A549 (cell line): Measurements from ENCODE around the gene CHMP4A. TPM values are rescaled to one million over a fixed set of nuclear protein-coding genes. Genes with fewer than 3 reads are reported as not detected.

Experiments
- ATAC-seq, 2 experiments: fragments of 200-7000 bp in 1 of 2; fragments of >200 bp in 1 of 2; cut with Nextera tagmentation in 1 of 2; cut with Tn5 transposase in 1 of 2; 3 replicates each; pipeline versions ENCODE4 v1.8.0 to v1.9.1; 2018 to 2020; ENCODE audit warnings: mild to moderate bottlenecking in 1 of 2, moderate library complexity in 1 of 2
- CTCF ChIA-PET: fragments of 300-600 bp; sonication (Branson Sonifier 250); formaldehyde crosslinking; extraction: SDS; loops from one replicate; lab custom pipeline; 2021; ENCODE audit warnings: antibody characterized with exemption, inconsistent platforms; lab: Yijun Ruan, JAX
- POLR2A ChIA-PET: fragments of 350-600 bp; formaldehyde crosslinking; extraction: SDS; loops from one replicate; lab custom pipeline; 2021; ENCODE audit warnings: antibody characterized with exemption, inconsistent platforms; lab: Yijun Ruan, JAX
- DNase-seq, 2 experiments: peaks; one replicate each; pipeline versions ENCODE4 v3.0.0 to v3.0.0-alpha.2; 2011 to 2016; ENCODE audit warnings: low read depth in 1 of 2, low spot score in 1 of 2
- FAIRE-seq: peaks from 2 replicates; lab custom pipeline; 2011; peaks lifted over from hg19 to GRCh38; lab: Jason Lieb, UNC
- H3K27ac ChIP-seq, 2 experiments: fragments of >200 bp; sonication (Bioruptor Twin); formaldehyde crosslinking; 3 replicates each; pipeline ENCODE4 v1.5.1; 2016 to 2017
- H3K4me1 ChIP-seq: fragments of >200 bp; sonication (Bioruptor Twin); formaldehyde crosslinking; 3 replicates; pipeline ENCODE4 v1.6.1; 2016
- H3K4me2 ChIP-seq: fragments of >200 bp; sonication (Bioruptor Twin); formaldehyde crosslinking; 3 replicates; pipeline ENCODE4 v1.6.1; 2016
- H3K4me3 ChIP-seq: fragments of >200 bp; sonication (Bioruptor Twin); formaldehyde crosslinking; 3 replicates; pipeline ENCODE4 v1.5.1; 2016
- H3K9me3 ChIP-seq: fragments of >200 bp; sonication (Bioruptor Twin); formaldehyde crosslinking; 3 replicates; pipeline ENCODE4 v1.6.1; 2016
- BCL3 ChIP-seq: fragments of >200 bp; sonication (Bioruptor Twin); formaldehyde crosslinking; IDR thresholded peaks from 3 replicates; pipeline ENCODE4 v1.6.1; 2016
- BHLHE40 ChIP-seq: IDR thresholded peaks from 2 replicates; pipeline ENCODE4 v1.6.1; 2012; ENCODE audit warnings: low read depth, low read length, inconsistent platforms
- CBX8 ChIP-seq: fragments of 200-600 bp; sonication (generic); IDR thresholded peaks from 2 replicates; pipeline ENCODE4 v1.6.1; 2016
- CEBPB ChIP-seq, 2 experiments: fragments of >200 bp in 1 of 2; sonication (Bioruptor Twin) in 1 of 2; formaldehyde crosslinking in 1 of 2; IDR thresholded peaks; 2 replicates each; pipeline ENCODE4 v1.6.1; 2012 to 2016
- FOSB ChIP-seq: fragments of 250-450 bp; sonication (Bioruptor Pico); IDR thresholded peaks from 2 replicates; pipeline ENCODE4 v1.5.0; 2020; ENCODE audit warnings: mild to moderate bottlenecking, moderate library complexity
- FOSL2 ChIP-seq, 2 experiments: fragments of 450-650 bp in 1 of 2; fragments of >200 bp in 1 of 2; sonication (Bioruptor Twin) in 1 of 2; formaldehyde crosslinking; IDR thresholded peaks; 2 replicates each; pipeline versions ENCODE4 v1.5.0 to v1.6.1; 2016 to 2020; ENCODE audit warnings: mild to moderate bottlenecking in 1 of 2, moderate library complexity in 1 of 2
- GATA3 ChIP-seq: IDR thresholded peaks from 2 replicates; pipeline ENCODE4 v1.6.1; 2012; ENCODE audit warnings: borderline replicate concordance
- HEYL ChIP-seq: fragments of 250-450 bp; sonication (Bioruptor Pico); IDR thresholded peaks from 2 replicates; pipeline ENCODE4 v1.8.0; 2021; ENCODE audit warnings: mild to moderate bottlenecking, moderate library complexity
- HOXA7 ChIP-seq: fragments of 250-450 bp; sonication (Bioruptor Pico); IDR thresholded peaks from 2 replicates; pipeline ENCODE4 v1.5.0; 2020; ENCODE audit warnings: mild to moderate bottlenecking, moderate library complexity
- JUN ChIP-seq, 2 experiments: fragments of >200 bp; sonication (Bioruptor Twin); formaldehyde crosslinking; IDR thresholded peaks; 2 replicates in 1 of 2; 3 replicates in 1 of 2; pipeline ENCODE4 v1.6.1; 2016 to 2017
- JUNB ChIP-seq: fragments of >200 bp; sonication (Bioruptor Twin); formaldehyde crosslinking; IDR thresholded peaks from 2 replicates; pipeline ENCODE4 v1.6.1; 2016
- KDM1A ChIP-seq: fragments of 200-600 bp; sonication (generic); IDR thresholded peaks from 2 replicates; pipeline ENCODE4 v1.6.1; 2016; ENCODE audit warnings: low read depth, mild to moderate bottlenecking
- KDM5A ChIP-seq: fragments of 200-600 bp; sonication (generic); IDR thresholded peaks from 2 replicates; pipeline ENCODE4 v1.6.1; 2016; ENCODE audit warnings: antibody characterized with exemption, mild to moderate bottlenecking
- MAFK ChIP-seq: fragments of 450-650 bp; IDR thresholded peaks from 2 replicates; pipeline ENCODE4 v1.6.1; 2014; ENCODE audit not compliant: partially characterized antibody
- MAZ ChIP-seq: fragments of 150-350 bp; IDR thresholded peaks from 2 replicates; pipeline ENCODE4 v1.6.1; 2014; ENCODE audit warnings: antibody characterized with exemption, low read depth, low read length, borderline replicate concordance
- MYC ChIP-seq: IDR thresholded peaks from 2 replicates; pipeline ENCODE4 v1.6.1; 2012; ENCODE audit warnings: mild to moderate bottlenecking, inconsistent platforms, low read length, improper control_type of control experiment, borderline replicate concordance
- NFE2L2 ChIP-seq: fragments of 150-350 bp; conservative IDR thresholded peaks from 2 replicates; pipeline ENCODE4 v1.6.1; 2014; ENCODE audit warnings: low read length
- PBX3 ChIP-seq: IDR thresholded peaks from 2 replicates; pipeline ENCODE4 v1.6.1; 2012
- PHF8 ChIP-seq: fragments of 200-600 bp; sonication (generic); IDR thresholded peaks from 2 replicates; pipeline ENCODE4 v1.6.1; 2016; ENCODE audit warnings: low read depth, mild to moderate bottlenecking, antibody characterized with exemption, moderate library complexity, borderline replicate concordance
- POLR2A ChIP-seq: IDR thresholded peaks from 2 replicates; pipeline ENCODE4 v1.6.1; 2012; ENCODE audit warnings: mild to moderate bottlenecking, low read length
- RCOR1 ChIP-seq: fragments of 150-350 bp; IDR thresholded peaks from 2 replicates; pipeline ENCODE4 v1.6.1; 2014; ENCODE audit warnings: antibody characterized with exemption, low read length, low read depth
- REST ChIP-seq: fragments of 200-600 bp; sonication (generic); IDR thresholded peaks from 2 replicates; pipeline ENCODE4 v1.6.1; 2016; ENCODE audit warnings: antibody characterized with exemption, mild to moderate bottlenecking, moderate library complexity
- RFX5 ChIP-seq: fragments of 450-650 bp; IDR thresholded peaks from 2 replicates; pipeline ENCODE4 v1.7.1; 2014; ENCODE audit warnings: antibody characterized with exemption, mild to moderate bottlenecking, moderate library complexity
- TFCP2L1 ChIP-seq: fragments of 250-450 bp; sonication (Bioruptor Pico); IDR thresholded peaks from 2 replicates; pipeline ENCODE4 v1.5.0; 2021; ENCODE audit warnings: mild to moderate bottlenecking
- TP53 ChIP-seq: fragments of 250-450 bp; sonication (Bioruptor Pico); IDR thresholded peaks from 2 replicates; pipeline ENCODE4 v1.5.0; 2021; ENCODE audit warnings: mild to moderate bottlenecking, moderate library complexity
- USF2 ChIP-seq: fragments of 450-650 bp; IDR thresholded peaks from 2 replicates; pipeline ENCODE4 v1.6.1; 2014; ENCODE audit warnings: antibody characterized with exemption
- WGBS: methylation state at CpG from one replicate; pipeline ENCODE4 v1.1.6; 2017; ENCODE audit errors: missing lambda C conversion rate; 5-methylcytosine and 5-hydroxymethylcytosine counted together
- polyA minus RNA-seq: library from RNA; depleted of rRNA, polyadenylated mRNA; stranded (reverse); fragments of >200 nt; gene quantifications from 2 replicates; pipeline ENCODE4 v1.2.3, GENCODE V29; 2011; rRNA and poly(A)+ RNA removed
- polyA plus RNA-seq, 4 experiments: library from polyadenylated mRNA; depleted of rRNA in 3 of 4; stranded (reverse); fragments of >200 nt; fragmentation: RNase III in 1 of 4; extraction: RNeasy Plus Mini Kit Qiagen cat#74134 plus additional on column Dnase treatment in 1 of 4; gene quantifications; 2 replicates in 3 of 4; 3 replicates in 1 of 4; pipeline ENCODE4 v1.2.3, GENCODE V29; 2011 to 2017
- TF ChIP-seq, protein P1 (sequence below): fragments of 250-450 bp; sonication (Bioruptor Pico); IDR thresholded peaks from 2 replicates; pipeline ENCODE4 v1.5.0; 2020; ENCODE audit warnings: low read depth, mild to moderate bottlenecking, moderate library complexity
- TF ChIP-seq, protein P2 (sequence below): fragments of 250-450 bp; sonication (Bioruptor Pico); IDR thresholded peaks from 2 replicates; pipeline ENCODE4 v1.5.0; 2021; ENCODE audit warnings: mild to moderate bottlenecking, moderate library complexity, borderline replicate concordance

The CHMP4A gene
- polyA plus RNA-seq (2011; rRNA removed) (74.9 and 102 TPM in 2 replicates), polyA plus RNA-seq (2017; fragmentation: RNase III; extraction: RNeasy Plus Mini Kit Qiagen cat#74134 plus additional on column Dnase treatment) (112 to 124 TPM (median 117 TPM) in 3 replicates), polyA minus RNA-seq (16.7 and 37.6 TPM in 2 replicates)
- polyA plus RNA-seq (2012; cell fraction: cytosol; rRNA removed) = 67.2 and 98.1 TPM in 2 replicates
- polyA plus RNA-seq (2012; cell fraction: nucleus; rRNA removed) = 13.2 and 24.6 TPM in 2 replicates

DNA sequence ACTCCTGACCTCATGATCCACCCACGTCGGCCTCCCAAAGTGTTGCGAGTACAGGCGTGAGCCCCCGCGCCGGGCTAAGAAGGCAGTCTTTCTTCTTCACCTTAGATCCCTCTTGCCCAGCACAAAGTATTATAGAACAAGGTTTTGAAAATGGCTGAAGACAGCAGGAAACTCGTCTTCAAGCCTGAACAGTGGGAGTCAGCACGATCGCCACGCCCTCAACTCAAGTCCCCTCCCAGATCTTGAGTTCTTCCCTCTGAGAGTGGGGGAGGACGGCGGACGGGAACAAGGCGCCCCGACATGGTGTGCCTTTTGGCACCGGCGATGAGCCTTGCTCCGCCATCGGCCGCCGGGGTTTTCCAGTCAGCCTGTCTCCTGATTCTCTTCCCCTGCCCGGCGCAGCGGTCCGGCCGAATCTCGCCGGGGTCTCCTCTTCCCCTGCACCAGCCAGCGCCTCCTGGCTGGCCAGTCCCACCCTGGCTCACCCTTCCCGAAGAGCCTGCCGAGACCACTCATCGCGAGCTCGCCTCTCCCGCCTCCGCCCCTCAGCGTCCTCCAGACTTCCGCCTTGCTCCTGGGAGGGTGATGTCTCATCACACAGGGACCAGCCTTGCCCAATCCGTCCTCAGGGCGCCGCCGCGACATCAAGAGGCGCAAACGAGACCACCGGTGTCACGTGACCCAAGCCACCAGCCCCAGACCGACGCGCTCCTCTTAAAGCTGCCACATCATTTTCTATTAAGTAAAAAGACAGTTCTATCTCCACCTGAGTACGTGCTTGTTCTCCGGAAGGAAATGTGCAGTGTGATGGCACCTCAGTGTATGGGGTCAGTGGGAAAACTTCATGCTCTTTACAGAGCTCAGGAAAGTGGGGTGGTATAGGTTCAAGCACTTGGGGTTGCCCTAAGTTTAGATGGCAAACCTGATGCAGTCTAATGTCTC lies at the start of gene CHMP4A:
Gene CHMP4A (minus strand): TSS at position 565 of the 942 bp plus-strand sequence. CDS start 49 bp downstream, at position 516.
- peak within 1 kb of the TSS; percentile 72 for H3K4me2 ChIP-seq
- TF ChIP-seq, protein P1, sequence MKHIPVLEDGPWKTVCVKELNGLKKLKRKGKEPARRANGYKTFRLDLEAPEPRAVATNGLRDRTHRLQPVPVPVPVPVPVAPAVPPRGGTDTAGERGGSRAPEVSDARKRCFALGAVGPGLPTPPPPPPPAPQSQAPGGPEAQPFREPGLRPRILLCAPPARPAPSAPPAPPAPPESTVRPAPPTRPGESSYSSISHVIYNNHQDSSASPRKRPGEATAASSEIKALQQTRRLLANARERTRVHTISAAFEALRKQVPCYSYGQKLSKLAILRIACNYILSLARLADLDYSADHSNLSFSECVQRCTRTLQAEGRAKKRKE (CRISPR knock-in tag) = no peak
- TF ChIP-seq KDM5A (peak; percentile 31), POLR2A (peak; percentile 88), RCOR1 (no peak), NFE2L2 (no peak; the same call in 1 of the 2 replicates), MAZ (no peak), GATA3 (peak; percentile 36; the same call in 1 of the 2 replicates), RFX5 (peak; percentile 57; the same call in 1 of the 2 replicates), FOSB (CRISPR knock-in tag) (0 out of 2 replicates have a peak, but pooled peaks have one; percentile 42), PHF8 (peak; percentile 92; the same call in 1 of the 2 replicates), JUN (IDR thresholded peaks at IDR 0.05) (peak; percentile 84 to 97), FOSL2 (IDR thresholded peaks at IDR 0.05) (no peak), FOSL2 (CRISPR knock-in tag; IDR thresholded peaks at IDR 0.05) (peak; percentile 68), PBX3 (no peak), MYC (peak; percentile 13; the same call in 1 of the 2 replicates), HEYL (CRISPR knock-in tag) (no peak), KDM1A (no peak), JUNB (no peak), REST (peak; percentile 78), HOXA7 (CRISPR knock-in tag) (no peak), BHLHE40 (peak; percentile 57; the same call in 1 of the 2 replicates), TP53 (CRISPR knock-in tag) (peak; percentile 66; the same call in 1 of the 2 replicates), CEBPB (IDR thresholded peaks at IDR 0.05) (peak in 1 of 2 experiments; percentile 45; a peak in 1 of 4 replicates), BCL3 (peak; percentile 96), TFCP2L1 (CRISPR knock-in tag) (peak; percentile 78), USF2 (peak; percentile 98), MAFK (peak; percentile 33), CBX8 (no peak)
- TF ChIP-seq, protein P2, sequence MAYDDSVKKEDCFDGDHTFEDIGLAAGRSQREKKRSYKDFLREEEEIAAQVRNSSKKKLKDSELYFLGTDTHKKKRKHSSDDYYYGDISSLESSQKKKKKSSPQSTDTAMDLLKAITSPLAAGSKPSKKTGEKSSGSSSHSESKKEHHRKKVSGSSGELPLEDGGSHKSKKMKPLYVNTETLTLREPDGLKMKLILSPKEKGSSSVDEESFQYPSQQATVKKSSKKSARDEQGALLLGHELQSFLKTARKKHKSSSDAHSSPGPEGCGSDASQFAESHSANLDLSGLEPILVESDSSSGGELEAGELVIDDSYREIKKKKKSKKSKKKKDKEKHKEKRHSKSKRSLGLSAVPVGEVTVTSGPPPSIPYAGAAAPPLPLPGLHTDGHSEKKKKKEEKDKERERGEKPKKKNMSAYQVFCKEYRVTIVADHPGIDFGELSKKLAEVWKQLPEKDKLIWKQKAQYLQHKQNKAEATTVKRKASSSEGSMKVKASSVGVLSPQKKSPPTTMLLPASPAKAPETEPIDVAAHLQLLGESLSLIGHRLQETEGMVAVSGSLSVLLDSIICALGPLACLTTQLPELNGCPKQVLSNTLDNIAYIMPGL (CRISPR knock-in tag) = no peak

More for the DNA sequence above, at the start of gene CHMP4A:
- POLR2A ChIA-PET = interaction anchor here (0.6 to 3.6 kb wide), 12 partner anchors 9 to 218 kb away, joined by 3 to 36 read pairs (median 4); partner anchors contain the start of genes DHRS1, EMC9, IPO4 and NOP9
- ATAC-seq = peak; percentile 91 to 94
- H3K4me3 ChIP-seq = peak within 1 kb of the TSS; percentile 57
- peak; percentile 98 to 99 for DNase-seq
- peaks cover 24% of the 10 kb centered on the region for H3K4me1 ChIP-seq
- WGBS = 1% methylated on average over 48 of the region's 53 CpGs
- no peak for FAIRE-seq
- peak within 1 kb of the TSS; percentile 93 to 96 for H3K27ac ChIP-seq
- no peaks in the 10 kb centered on the region for H3K9me3 ChIP-seq
- CTCF ChIA-PET = interaction anchor here (0.8 to 4.3 kb wide), 4 partner anchors 25 to 83 kb away, joined by 3 to 31 read pairs (median 4); partner anchors contain the start of genes IPO4, PSME2 and RNF31
